IMR-90 (cell line): Measurements from ENCODE around the gene HMG20A. TPM values are rescaled to one million over a fixed set of nuclear protein-coding genes. Genes with fewer than 3 reads are reported as not detected.

Experiments used
- ATAC-seq: fragments of 200-7000 bp; cut with Tn5 transposase; 2 replicates; pipeline ENCODE4 v1.9.1; 2020; ENCODE audit warnings: low read depth, mild to moderate bottlenecking, moderate library complexity
- BruUV-seq: library from RNA; stranded (reverse); fragments of 400-500 nt; replicated peaks from 2 replicates; lab custom pipeline; 2021; lab: Mats Ljungman, UMichigan
- CTCF ChIA-PET: fragments of 300-600 bp; formaldehyde crosslinking; extraction: SDS; loops from one replicate; lab custom pipeline; 2021; ENCODE audit warnings: antibody characterized with exemption; lab: Yijun Ruan, JAX
- POLR2A ChIA-PET: fragments of 300-600 bp; sonication (Branson Sonifier 250); formaldehyde crosslinking; loops from one replicate; lab custom pipeline; 2022; ENCODE audit warnings: antibody characterized with exemption; ENCODE audit not compliant: unreplicated experiment; lab: Charles Lee
- DNase-seq: peaks from one replicate; pipeline ENCODE4 v3.0.0; 2013
- H2AFZ ChIP-seq: replicated peaks from 2 replicates; pipeline ENCODE3; 2013; ENCODE audit warnings: low read length, mild to moderate bottlenecking; ENCODE audit not compliant: poor library complexity
- H2AK5ac ChIP-seq: 2 replicates; pipeline ENCODE4 v1.6.1; 2013; ENCODE audit warnings: low read depth, low read length, inconsistent platforms
- H2AK9ac ChIP-seq: replicated peaks from 2 replicates; pipeline ENCODE3; 2013; ENCODE audit warnings: mild to moderate bottlenecking, low read depth, low read length, moderate library complexity; ENCODE audit not compliant: poor library complexity
- H2BK120ac ChIP-seq: 2 replicates; pipeline ENCODE4 v1.6.1; 2013; ENCODE audit warnings: low read depth, low read length, inconsistent platforms
- H2BK15ac ChIP-seq: 3 replicates; pipeline ENCODE4 v1.6.1; 2013; ENCODE audit warnings: low read depth, low read length, inconsistent platforms
- H2BK20ac ChIP-seq: 2 replicates; pipeline ENCODE4 v1.6.1; 2013; ENCODE audit warnings: low read depth, mild to moderate bottlenecking, inconsistent platforms, low read length, moderate library complexity
- H2BK5ac ChIP-seq: 2 replicates; pipeline ENCODE4 v1.6.1; 2013; ENCODE audit warnings: mild to moderate bottlenecking, low read depth, low read length, inconsistent platforms; ENCODE audit not compliant: poor library complexity, severe bottlenecking
- H3K14ac ChIP-seq: replicated peaks from 2 replicates; pipeline ENCODE4 v1.6.1; 2013; ENCODE audit warnings: low read depth, low read length, inconsistent platforms
- H3K18ac ChIP-seq: 2 replicates; pipeline ENCODE4 v1.6.1; 2013; ENCODE audit warnings: low read depth, low read length, control low read depth
- H3K23ac ChIP-seq: 2 replicates; pipeline ENCODE4 v1.6.1; 2013; ENCODE audit warnings: low read depth, low read length, inconsistent platforms
- H3K27ac ChIP-seq: 2 replicates; pipeline ENCODE4 v1.5.1; 2013; ENCODE audit warnings: mild to moderate bottlenecking, control low read depth, low read length; ENCODE audit not compliant: insufficient read depth
- H3K27me3 ChIP-seq: 2 replicates; pipeline ENCODE4 v1.6.1; 2013; ENCODE audit warnings: low read length; ENCODE audit not compliant: control insufficient read depth, insufficient read depth
- H3K36me3 ChIP-seq: 2 replicates; pipeline ENCODE4 v1.6.1; 2013; ENCODE audit warnings: low read length, mixed read lengths; ENCODE audit not compliant: control insufficient read depth, insufficient read depth
- H3K4ac ChIP-seq: 2 replicates; pipeline ENCODE4 v1.6.1; 2013; ENCODE audit warnings: low read depth, low read length, inconsistent platforms
- H3K4me1 ChIP-seq: 2 replicates; pipeline ENCODE4 v1.6.1; 2013; ENCODE audit warnings: low read length, mixed read lengths; ENCODE audit not compliant: control insufficient read depth, insufficient read depth
- H3K4me2 ChIP-seq: 2 replicates; pipeline ENCODE4 v1.6.1; 2013; ENCODE audit warnings: low read depth, mild to moderate bottlenecking, control low read depth, low read length, moderate library complexity
- H3K4me3 ChIP-seq: 2 replicates; pipeline ENCODE4 v1.5.1; 2013; ENCODE audit warnings: low read depth, mild to moderate bottlenecking, control low read depth, low read length, moderate library complexity; ENCODE audit not compliant: insufficient read depth
- H3K56ac ChIP-seq: 2 replicates; pipeline ENCODE4 v1.6.1; 2013; ENCODE audit warnings: low read length, inconsistent platforms; ENCODE audit not compliant: insufficient read depth; ENCODE audit errors: extremely low read depth
- H3K79me1 ChIP-seq, 2 experiments: 2 replicates each; pipeline ENCODE4 v1.6.1; 2013; ENCODE audit warnings: low read length in 2 of 2, inconsistent platforms in 1 of 2, low read depth in 1 of 2
- H3K9ac ChIP-seq: 2 replicates; pipeline ENCODE4 v1.6.1; 2013; ENCODE audit warnings: low read depth, low read length, control low read depth
- H3K9me1 ChIP-seq: 2 replicates; pipeline ENCODE4 v1.6.1; 2013; ENCODE audit warnings: low read length, inconsistent platforms; ENCODE audit not compliant: insufficient read depth
- H3K9me3 ChIP-seq: 2 replicates; pipeline ENCODE4 v1.6.1; 2013; ENCODE audit warnings: low read length; ENCODE audit not compliant: control insufficient read depth, insufficient read depth
- H4K20me1 ChIP-seq: 2 replicates; pipeline ENCODE4 v1.6.1; 2013; ENCODE audit warnings: low read length, inconsistent platforms; ENCODE audit not compliant: insufficient read depth
- H4K5ac ChIP-seq: 2 replicates; pipeline ENCODE4 v1.6.1; 2013; ENCODE audit warnings: mild to moderate bottlenecking, low read depth, low read length, control low read depth
- H4K8ac ChIP-seq, 2 experiments: 2 replicates each; pipeline ENCODE4 v1.6.1; 2013; ENCODE audit warnings: low read depth in 2 of 2, low read length in 2 of 2, control low read depth in 1 of 2, inconsistent platforms in 1 of 2
- H4K91ac ChIP-seq: 2 replicates; pipeline ENCODE4 v1.6.1; 2013; ENCODE audit warnings: low read depth, low read length, inconsistent platforms; ENCODE audit not compliant: insufficient read depth
- CHD1 ChIP-seq: IDR thresholded peaks from 2 replicates; pipeline ENCODE4 v1.6.1; 2012; ENCODE audit warnings: low read depth, low read length, improper control_type of control experiment
- ELK1 ChIP-seq: fragments of 150-350 bp; IDR thresholded peaks from 2 replicates; pipeline ENCODE4 v1.6.1; 2016; ENCODE audit warnings: low read depth, mild to moderate bottlenecking, low read length, moderate library complexity, borderline replicate concordance
- MAFK ChIP-seq: IDR thresholded peaks from 2 replicates; pipeline ENCODE4 v1.6.1; 2012; ENCODE audit warnings: low read depth, low read length, improper control_type of control experiment
- MXI1 ChIP-seq: IDR thresholded peaks from 2 replicates; pipeline ENCODE4 v1.6.1; 2012; ENCODE audit warnings: low read depth, mild to moderate bottlenecking, low read length, moderate library complexity, borderline replicate concordance
- NFE2L2 ChIP-seq: fragments of 150-350 bp; IDR thresholded peaks from 2 replicates; pipeline ENCODE4 v1.6.1; 2016; ENCODE audit warnings: low read depth, mild to moderate bottlenecking, low read length
- POLR2A ChIP-seq: IDR thresholded peaks from 2 replicates; pipeline ENCODE4 v1.6.1; 2012; ENCODE audit warnings: mild to moderate bottlenecking, low read depth, low read length
- RAD21 ChIP-seq: IDR thresholded peaks from 2 replicates; pipeline ENCODE4 v1.6.1; 2012; ENCODE audit warnings: low read length, improper control_type of control experiment
- RCOR1 ChIP-seq: IDR thresholded peaks from 2 replicates; pipeline ENCODE4 v1.6.1; 2012; ENCODE audit warnings: mild to moderate bottlenecking, low read length, improper control_type of control experiment; ENCODE audit not compliant: insufficient replicate concordance
- RFX5 ChIP-seq: IDR thresholded peaks from 2 replicates; pipeline ENCODE4 v1.8.0; 2012; ENCODE audit warnings: low read depth, mild to moderate bottlenecking, low read length, moderate library complexity
- SMC3 ChIP-seq: fragments of 150-350 bp; IDR thresholded peaks from 2 replicates; pipeline ENCODE4 v1.6.1; 2016; ENCODE audit warnings: low read depth, mild to moderate bottlenecking, antibody characterized with exemption, low read length, moderate library complexity
- WGBS, 2 experiments: methylation state at CpG; one replicate each; pipeline versions ENCODE4 v1.1.5 to v1.1.7; 2013; ENCODE audit warnings: missing lambda C conversion rate in 2 of 2; ENCODE audit not compliant: insufficient read length in 1 of 2; ENCODE audit errors: extremely low coverage in 2 of 2; 5-methylcytosine and 5-hydroxymethylcytosine counted together
- dilution Hi-C: fragments of 300-500 bp; cut with HindIII; formaldehyde crosslinking; loops from one replicate; pipeline ENCODE4 v1.14.3; 2018; ENCODE audit warnings: low sequenced_read_pairs; ENCODE audit not compliant: unreplicated experiment
- in situ Hi-C: fragments of 300-500 bp; cut with MboI; formaldehyde crosslinking; loops from 3 replicates; pipeline ENCODE4 v1.14.3; 2019; ENCODE audit warnings: low sequenced_read_pairs, inconsistent platforms, mixed read lengths
- intact Hi-C: fragments of 100-400 bp; cut with micrococcal nuclease; formaldehyde crosslinking; loops from 2 replicates; pipeline ENCODE4 v1.10.0; 2022
- polyA plus RNA-seq, 3 experiments: library from polyadenylated mRNA; depleted of rRNA; stranded (reverse); fragments of >200 nt; gene quantifications; 2 replicates each; pipeline ENCODE4 v1.2.3, GENCODE V29; 2012; ENCODE audit warnings: low replicate concordance in 1 of 3
- total RNA-seq: library from RNA; depleted of rRNA; stranded (reverse); fragments of >200 nt; gene quantifications from 2 replicates; pipeline ENCODE4 v1.2.3, GENCODE V29; 2012

HMG20A gene
- total and polyA plus RNA-seq, 2 of the 4 experiments (the other 2 are of a cell fraction) = 22.3 to 25.3 TPM

- ChIA-PET POLR2A (no interaction called here), CTCF (no interaction called here)
- no peaks in the 10 kb centered on the region for H3K27me3 ChIP-seq
- no peaks in the 10 kb centered on the region for H3K36me3 ChIP-seq
- H3K56ac ChIP-seq = no peak overlapping the region
- no peak for TF ChIP-seq RCOR1
- no peak for TF ChIP-seq MAFK
- TF ChIP-seq CHD1 = no peak
- TF ChIP-seq RAD21 = no peak
- no peak for TF ChIP-seq NFE2L2
- no peak for TF ChIP-seq MXI1
- no peak for TF ChIP-seq POLR2A
- TF ChIP-seq ELK1 = no peak
- no peak for TF ChIP-seq RFX5
- no peak for TF ChIP-seq SMC3
- H4K8ac ChIP-seq = no peak overlapping the region
- H3K4me3 ChIP-seq = no peak overlapping the region
- no peak overlapping the region for H2AK5ac ChIP-seq
- no peak overlapping the region for H3K18ac ChIP-seq
- DNase-seq = no peak
- no peak overlapping the region for H2BK20ac ChIP-seq
- no peak overlapping the region for H2BK120ac ChIP-seq
- H4K20me1 ChIP-seq = peaks cover 47% of the 10 kb centered on the region
- intact Hi-C loops = no loop called here
- H3K9me1 ChIP-seq = peaks cover 3% of the 10 kb centered on the region; the same call in 1 of the 2 replicates
- in situ Hi-C loops = no loop called here
- H4K5ac ChIP-seq = no peak overlapping the region
- ATAC-seq = no peak
- no peak overlapping the region for H4K91ac ChIP-seq
- H3K27ac ChIP-seq = no peak overlapping the region
- no peak overlapping the region for H2BK15ac ChIP-seq
- no peak overlapping the region for H3K4ac ChIP-seq
- no peak overlapping the region for H2BK5ac ChIP-seq
- no peak overlapping the region for H3K9ac ChIP-seq
- H2AK9ac ChIP-seq = no peak overlapping the region
- H2AFZ ChIP-seq = no peak overlapping the region
- H3K4me1 ChIP-seq = no peaks in the 10 kb centered on the region; the same call in 1 of the 2 replicates
- H3K9me3 ChIP-seq = peaks cover 5% of the 10 kb centered on the region; the same call in 1 of the 2 replicates
- no peak overlapping the region for H3K4me2 ChIP-seq
- no peak overlapping the region for H3K14ac ChIP-seq
- dilution Hi-C loops = no loop called here
- no CpG with 5 or more reads among the region's 1 CpG for whole genome bisulfite sequencing, 2 experiments
- H3K23ac ChIP-seq = no peak overlapping the region
- peaks cover 6 to 35% of the 10 kb centered on the region in 2 experiments; a peak in 3 of 4 replicates for H3K79me1 ChIP-seq
- no TSS peak for BruUV-seq
These were observed 20.4 kb upstream of the HMG20A start for GRCh38 chr15:77400258-77400657.
